ENCODE data around the gene ARHGEF37.

Gene ARHGEF37

GRCh38 chr5:149677731-149678130 is 96.4 kb downstream of the ARHGEF37 start:
- Histone ChIP-seq H2AFZ (ENCODE audit: low read depth, low read length) (no peak overlapping the region), H4K8ac (ENCODE audit: low read length) (no peak overlapping the region), H3K4me3 (ENCODE audit: insufficient read depth in 1 of 2, low read depth in 1 of 2, low read length in 2 of 2) (no peak overlapping the region), H3K27me3 (ENCODE audit: control insufficient read depth in 1 of 2, insufficient read depth in 1 of 2, low read length in 2 of 2) (peaks cover 18 to 40% of the 10 kb centered on the region in 2 experiments), H3K36me3 (ENCODE audit: control insufficient read depth in 1 of 2, insufficient read depth in 2 of 2, low read depth in 1 of 2, low read length in 2 of 2) (no peaks in the 10 kb centered on the region), H3K9ac (ENCODE audit: low read length) (no peak overlapping the region), H3K23ac (ENCODE audit: low read length in 2 of 2) (no peak overlapping the region), H2BK12ac (ENCODE audit: low read length in 2 of 2) (no peak overlapping the region), H3K4me1 (ENCODE audit: control insufficient read depth, insufficient read depth, low read depth, low read length) (no peaks in the 10 kb centered on the region), H3K4ac (ENCODE audit: low read depth in 1 of 2, low read length in 2 of 2) (no peak overlapping the region), H3K79me1 (replicated peaks; ENCODE audit: low read length, poor library complexity, severe bottlenecking) (no peaks in the 10 kb centered on the region), H2BK5ac (ENCODE audit: low read depth, low read length, poor library complexity, severe bottlenecking) (no peak overlapping the region), H2AK5ac (ENCODE audit: low read length, severe bottlenecking) (no peak overlapping the region), H3K9me3 (ENCODE audit: control insufficient read depth, low read length) (no peaks in the 10 kb centered on the region), H3K4me2 (ENCODE audit: low read length, poor library complexity, severe bottlenecking) (no peak overlapping the region), H3K14ac (ENCODE audit: low read length in 2 of 2) (no peak overlapping the region), H3K27ac (ENCODE audit: low read length, poor library complexity, severe bottlenecking) (no peak overlapping the region), H2BK120ac (ENCODE audit: low read depth, low read length) (no peak overlapping the region), H4K91ac (ENCODE audit: low read length) (no peak overlapping the region), H3K18ac (ENCODE audit: low read depth in 1 of 2, low read length in 2 of 2) (no peak overlapping the region), H2BK15ac (ENCODE audit: low read depth, poor library complexity, severe bottlenecking) (no peak overlapping the region)
- no peak for DNase-seq
- 87% methylated on average over 7 of the region's 7 CpGs for WGBS

GRCh38 chr5:149679876-149680809 is 98.8 kb downstream of the ARHGEF37 start:
- no peak overlapping the region for H2BK12ac ChIP-seq (ENCODE audit: low read length in 2 of 2)
- H3K14ac ChIP-seq (ENCODE audit: low read length in 2 of 2) = no peak overlapping the region
- H2BK120ac ChIP-seq (ENCODE audit: low read depth, low read length) = no peak overlapping the region
- H3K4me2 ChIP-seq (ENCODE audit: low read length, poor library complexity, severe bottlenecking) = no peak overlapping the region
- no peaks in the 10 kb centered on the region for H3K79me1 ChIP-seq (replicated peaks; ENCODE audit: low read length, poor library complexity, severe bottlenecking)
- no peak overlapping the region for H2AFZ ChIP-seq (ENCODE audit: low read depth, low read length)
- H3K9me3 ChIP-seq (ENCODE audit: control insufficient read depth, low read length) = no peaks in the 10 kb centered on the region
- H3K36me3 ChIP-seq (ENCODE audit: control insufficient read depth in 1 of 2, insufficient read depth in 2 of 2, low read depth in 1 of 2, low read length in 2 of 2) = no peaks in the 10 kb centered on the region
- no peak overlapping the region for H2BK5ac ChIP-seq (ENCODE audit: low read depth, low read length, poor library complexity, severe bottlenecking)
- no peaks in the 10 kb centered on the region for H3K4me1 ChIP-seq (ENCODE audit: control insufficient read depth, insufficient read depth, low read depth, low read length)
- WGBS = 83% methylated on average over 7 of the region's 7 CpGs
- peaks cover 28 to 58% of the 10 kb centered on the region in 2 experiments for H3K27me3 ChIP-seq (ENCODE audit: control insufficient read depth in 1 of 2, insufficient read depth in 1 of 2, low read length in 2 of 2)
- no peak overlapping the region for H2AK5ac ChIP-seq (ENCODE audit: low read length, severe bottlenecking)
- H3K9ac ChIP-seq (ENCODE audit: low read length) = no peak overlapping the region
- no peak overlapping the region for H4K8ac ChIP-seq (ENCODE audit: low read length)
- H2BK15ac ChIP-seq (ENCODE audit: low read depth, poor library complexity, severe bottlenecking) = no peak overlapping the region
- H3K4ac ChIP-seq (ENCODE audit: low read depth in 1 of 2, low read length in 2 of 2) = no peak overlapping the region
- H3K27ac ChIP-seq (ENCODE audit: low read length, poor library complexity, severe bottlenecking) = no peak overlapping the region
- DNase-seq = no peak
- no peak overlapping the region for H3K23ac ChIP-seq (ENCODE audit: low read length in 2 of 2)
- no peak overlapping the region for H3K4me3 ChIP-seq (ENCODE audit: insufficient read depth in 1 of 2, low read depth in 1 of 2, low read length in 2 of 2)
- no peak overlapping the region for H4K91ac ChIP-seq (ENCODE audit: low read length)
- no peak overlapping the region for H3K18ac ChIP-seq (ENCODE audit: low read depth in 1 of 2, low read length in 2 of 2)

DNA sequence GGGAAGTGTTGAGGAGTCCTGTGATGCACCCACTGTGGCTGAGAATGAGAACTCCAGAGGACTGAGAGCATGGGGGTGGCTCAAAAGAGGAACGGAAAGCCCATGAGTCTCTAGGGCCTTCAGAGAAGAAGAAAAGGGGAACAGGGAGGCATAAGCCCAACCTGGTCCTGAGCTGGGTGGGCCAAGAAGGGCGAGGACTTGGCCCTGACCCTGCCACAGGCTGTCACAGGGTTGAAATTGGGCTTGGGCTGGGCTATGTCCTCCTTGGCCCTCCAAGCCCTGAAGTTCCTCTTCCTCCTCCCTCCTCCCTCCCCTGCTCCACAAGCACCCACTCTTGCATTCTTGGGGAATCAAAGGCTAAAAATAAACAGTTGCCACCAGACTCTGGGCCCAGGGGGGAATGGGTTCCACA is 99.5 kb downstream of the ARHGEF37 start:
- H3K23ac ChIP-seq (ENCODE audit: low read length in 2 of 2) = no peak overlapping the region
- no peak overlapping the region for H2BK15ac ChIP-seq (ENCODE audit: low read depth, poor library complexity, severe bottlenecking)

GRCh38 chr5:149681252-149681651 is 100.0 kb downstream of the ARHGEF37 start:
- Histone ChIP-seq H2BK12ac (ENCODE audit: low read length in 2 of 2) (no peak overlapping the region), H3K4me3 (ENCODE audit: insufficient read depth in 1 of 2, low read depth in 1 of 2, low read length in 2 of 2) (no peak overlapping the region), H3K79me1 (replicated peaks; ENCODE audit: low read length, poor library complexity, severe bottlenecking) (no peaks in the 10 kb centered on the region), H3K4me2 (ENCODE audit: low read length, poor library complexity, severe bottlenecking) (no peak overlapping the region), H2BK15ac (ENCODE audit: low read depth, poor library complexity, severe bottlenecking) (no peak overlapping the region), H3K9ac (ENCODE audit: low read length) (no peak overlapping the region), H3K18ac (ENCODE audit: low read depth in 1 of 2, low read length in 2 of 2) (no peak overlapping the region), H3K36me3 (ENCODE audit: control insufficient read depth in 1 of 2, insufficient read depth in 2 of 2, low read depth in 1 of 2, low read length in 2 of 2) (no peaks in the 10 kb centered on the region), H3K27ac (ENCODE audit: low read length, poor library complexity, severe bottlenecking) (no peak overlapping the region), H3K4ac (ENCODE audit: low read depth in 1 of 2, low read length in 2 of 2) (no peak overlapping the region), H3K27me3 (ENCODE audit: control insufficient read depth in 1 of 2, insufficient read depth in 1 of 2, low read length in 2 of 2) (peaks cover 26 to 58% of the 10 kb centered on the region in 2 experiments), H3K9me3 (ENCODE audit: control insufficient read depth, low read length) (no peaks in the 10 kb centered on the region), H2BK120ac (ENCODE audit: low read depth, low read length) (no peak overlapping the region), H3K4me1 (ENCODE audit: control insufficient read depth, insufficient read depth, low read depth, low read length) (no peaks in the 10 kb centered on the region), H2AFZ (ENCODE audit: low read depth, low read length) (no peak overlapping the region), H2BK5ac (ENCODE audit: low read depth, low read length, poor library complexity, severe bottlenecking) (no peak overlapping the region), H3K23ac (ENCODE audit: low read length in 2 of 2) (no peak overlapping the region), H3K14ac (ENCODE audit: low read length in 2 of 2) (no peak overlapping the region), H4K8ac (ENCODE audit: low read length) (no peak overlapping the region), H4K91ac (ENCODE audit: low read length) (no peak overlapping the region), H2AK5ac (ENCODE audit: low read length, severe bottlenecking) (no peak overlapping the region)
- no peak for DNase-seq
- WGBS = 91% methylated on average over 3 of the region's 5 CpGs

More for the DNA sequence above, 99.5 kb downstream of the ARHGEF37 start:
- Histone ChIP-seq H3K4ac (ENCODE audit: low read depth in 1 of 2, low read length in 2 of 2) (no peak overlapping the region), H3K27me3 (ENCODE audit: control insufficient read depth in 1 of 2, insufficient read depth in 1 of 2, low read length in 2 of 2) (peaks cover 28 to 58% of the 10 kb centered on the region in 2 experiments), H2BK12ac (ENCODE audit: low read length in 2 of 2) (no peak overlapping the region), H4K91ac (ENCODE audit: low read length) (no peak overlapping the region), H3K9ac (ENCODE audit: low read length) (no peak overlapping the region), H2AFZ (ENCODE audit: low read depth, low read length) (no peak overlapping the region), H3K4me3 (ENCODE audit: insufficient read depth in 1 of 2, low read depth in 1 of 2, low read length in 2 of 2) (no peak overlapping the region), H3K4me1 (ENCODE audit: control insufficient read depth, insufficient read depth, low read depth, low read length) (no peaks in the 10 kb centered on the region), H3K9me3 (ENCODE audit: control insufficient read depth, low read length) (no peaks in the 10 kb centered on the region), H3K18ac (ENCODE audit: low read depth in 1 of 2, low read length in 2 of 2) (no peak overlapping the region), H3K14ac (ENCODE audit: low read length in 2 of 2) (no peak overlapping the region), H4K8ac (ENCODE audit: low read length) (no peak overlapping the region), H2BK120ac (ENCODE audit: low read depth, low read length) (no peak overlapping the region), H3K79me1 (replicated peaks; ENCODE audit: low read length, poor library complexity, severe bottlenecking) (no peaks in the 10 kb centered on the region), H3K27ac (ENCODE audit: low read length, poor library complexity, severe bottlenecking) (no peak overlapping the region), H2BK5ac (ENCODE audit: low read depth, low read length, poor library complexity, severe bottlenecking) (no peak overlapping the region), H2AK5ac (ENCODE audit: low read length, severe bottlenecking) (no peak overlapping the region), H3K36me3 (ENCODE audit: control insufficient read depth in 1 of 2, insufficient read depth in 2 of 2, low read depth in 1 of 2, low read length in 2 of 2) (no peaks in the 10 kb centered on the region), H3K4me2 (ENCODE audit: low read length, poor library complexity, severe bottlenecking) (no peak overlapping the region)
- 67% methylated on average over 2 of the region's 2 CpGs for WGBS
- DNase-seq = no peak

Data from mesenchymal stem cell (in vitro differentiated cells and primary cell).